Gastroesophageal sphincter (tissue), 3 donors: Measurements from ENCODE around the gene SHLD2.
"Not testable (repeated sequence)": the region's sequence is repeated elsewhere in the genome, so short reads cannot be mapped to it uniquely, and the experiment has no call there.

Experiments
- POLR2A ChIP-seq, 2 donors: fragments of 450-650 bp; IDR thresholded peaks; one replicate each; pipeline ENCODE4 v1.6.1; 2017; ENCODE audit warnings: antibody characterized with exemption in 2 of 2, mild to moderate bottlenecking in 2 of 2, moderate library complexity in 1 of 2
- POLR2AphosphoS5 ChIP-seq: sonication (generic); formaldehyde crosslinking; IDR thresholded peaks from one replicate; pipeline ENCODE4 v1.6.1; 2017; ENCODE audit warnings: antibody characterized with exemption
- TF ChIP-seq, protein P1 (sequence below), 4 experiments: fragments of 200-600 bp in 2 of 4; fragments of 450-650 bp in 2 of 4; sonication (generic) in 1 of 4; IDR thresholded peaks; one replicate each; pipeline ENCODE4 v1.5.1; 2017 to 2019; ENCODE audit warnings: antibody characterized with exemption in 4 of 4, mild to moderate bottlenecking in 2 of 4, moderate library complexity in 2 of 4

DNA sequence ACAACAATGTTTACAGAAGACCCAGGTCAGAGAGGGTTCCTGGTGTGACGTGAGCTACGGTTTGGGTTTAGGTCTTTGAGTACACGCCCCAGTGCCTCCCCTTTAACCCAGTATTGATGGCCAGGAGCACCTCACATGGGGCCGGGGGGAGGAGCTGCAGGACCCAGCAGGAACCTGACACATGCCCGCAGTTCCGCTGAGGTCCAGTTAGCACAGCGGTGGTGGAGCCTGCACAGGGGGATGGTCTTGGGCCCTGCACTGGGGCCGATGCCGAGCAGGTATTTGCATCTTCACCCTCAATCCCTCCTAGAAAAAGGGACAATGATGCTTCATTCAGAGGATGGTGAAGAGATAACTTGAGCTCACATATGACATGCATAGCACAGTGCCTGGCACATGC, 134.2 kb downstream of the SHLD2 start:
- TF ChIP-seq, protein P1, sequence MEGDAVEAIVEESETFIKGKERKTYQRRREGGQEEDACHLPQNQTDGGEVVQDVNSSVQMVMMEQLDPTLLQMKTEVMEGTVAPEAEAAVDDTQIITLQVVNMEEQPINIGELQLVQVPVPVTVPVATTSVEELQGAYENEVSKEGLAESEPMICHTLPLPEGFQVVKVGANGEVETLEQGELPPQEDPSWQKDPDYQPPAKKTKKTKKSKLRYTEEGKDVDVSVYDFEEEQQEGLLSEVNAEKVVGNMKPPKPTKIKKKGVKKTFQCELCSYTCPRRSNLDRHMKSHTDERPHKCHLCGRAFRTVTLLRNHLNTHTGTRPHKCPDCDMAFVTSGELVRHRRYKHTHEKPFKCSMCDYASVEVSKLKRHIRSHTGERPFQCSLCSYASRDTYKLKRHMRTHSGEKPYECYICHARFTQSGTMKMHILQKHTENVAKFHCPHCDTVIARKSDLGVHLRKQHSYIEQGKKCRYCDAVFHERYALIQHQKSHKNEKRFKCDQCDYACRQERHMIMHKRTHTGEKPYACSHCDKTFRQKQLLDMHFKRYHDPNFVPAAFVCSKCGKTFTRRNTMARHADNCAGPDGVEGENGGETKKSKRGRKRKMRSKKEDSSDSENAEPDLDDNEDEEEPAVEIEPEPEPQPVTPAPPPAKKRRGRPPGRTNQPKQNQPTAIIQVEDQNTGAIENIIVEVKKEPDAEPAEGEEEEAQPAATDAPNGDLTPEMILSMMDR (IDR thresholded peaks at IDR 0.05), result not testable (repeated sequence)
- not testable (repeated sequence) for TF ChIP-seq POLR2A (IDR thresholded peaks at IDR 0.05); POLR2AphosphoS5
